ENCODE results near the gene OLFM1.

OLFM1 gene

DNA sequence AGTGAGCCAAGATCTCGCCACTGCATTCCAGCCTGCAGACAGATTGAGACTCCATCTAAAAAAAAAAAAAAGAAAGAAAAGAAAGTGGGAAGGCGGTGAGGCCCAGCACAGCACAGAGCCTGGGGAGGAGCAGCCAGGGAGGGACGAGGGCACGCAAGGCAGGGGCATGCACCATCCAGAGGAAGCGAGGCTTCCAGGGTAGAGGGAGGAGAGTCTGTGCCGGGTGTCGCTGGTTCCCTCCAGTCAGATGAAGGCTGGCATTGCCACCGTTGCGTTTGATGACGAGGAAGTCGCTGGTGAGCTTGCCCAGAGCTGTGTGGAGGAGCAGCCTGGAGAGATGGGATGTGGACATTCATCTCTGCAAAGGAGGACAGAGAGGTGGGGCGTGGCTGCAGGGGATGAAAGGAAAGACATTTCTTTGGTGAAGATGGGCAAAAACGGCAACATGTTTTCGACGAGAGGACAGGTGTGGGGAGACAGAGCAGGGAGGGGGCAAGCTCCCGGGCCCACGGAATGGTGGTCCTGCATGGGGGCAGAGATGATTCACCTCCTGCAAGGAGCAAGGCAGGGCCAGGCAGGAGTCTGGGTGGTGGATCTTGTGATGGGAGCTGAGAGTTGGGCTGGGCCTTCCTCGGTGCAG is 18.6 kb upstream of the OLFM1 start:
- TF ChIP-seq ZNF274 (IDR thresholded peaks at IDR 0.05; ENCODE audit: low read depth, low read length) (no peak), SUZ12 (IDR thresholded peaks at IDR 0.05; ENCODE audit: extremely low read depth, insufficient read depth, insufficient read length) (no peak), YY1 (IDR thresholded peaks at IDR 0.05; ENCODE audit: insufficient read depth, insufficient read length) (no peak)
- Histone ChIP-seq H3K4me1 (ENCODE audit: insufficient read depth, insufficient read length) (peaks cover 15% of the 10 kb centered on the region), H3K36me3 (ENCODE audit: insufficient read depth, insufficient read length, low read length) (no peaks in the 10 kb centered on the region), H3K27me3 (ENCODE audit: insufficient read depth, insufficient read length) (no peaks in the 10 kb centered on the region), H3K9ac (ENCODE audit: insufficient read length, low read depth) (no peak overlapping the region), H3K4me3 (ENCODE audit: insufficient read length, low read depth) (no peak overlapping the region), H3K9me3 (ENCODE audit: insufficient read depth, low read length) (peaks cover 19% of the 10 kb centered on the region)
- no peak for DNase-seq (ENCODE audit: low read depth, low spot score)

DNA sequence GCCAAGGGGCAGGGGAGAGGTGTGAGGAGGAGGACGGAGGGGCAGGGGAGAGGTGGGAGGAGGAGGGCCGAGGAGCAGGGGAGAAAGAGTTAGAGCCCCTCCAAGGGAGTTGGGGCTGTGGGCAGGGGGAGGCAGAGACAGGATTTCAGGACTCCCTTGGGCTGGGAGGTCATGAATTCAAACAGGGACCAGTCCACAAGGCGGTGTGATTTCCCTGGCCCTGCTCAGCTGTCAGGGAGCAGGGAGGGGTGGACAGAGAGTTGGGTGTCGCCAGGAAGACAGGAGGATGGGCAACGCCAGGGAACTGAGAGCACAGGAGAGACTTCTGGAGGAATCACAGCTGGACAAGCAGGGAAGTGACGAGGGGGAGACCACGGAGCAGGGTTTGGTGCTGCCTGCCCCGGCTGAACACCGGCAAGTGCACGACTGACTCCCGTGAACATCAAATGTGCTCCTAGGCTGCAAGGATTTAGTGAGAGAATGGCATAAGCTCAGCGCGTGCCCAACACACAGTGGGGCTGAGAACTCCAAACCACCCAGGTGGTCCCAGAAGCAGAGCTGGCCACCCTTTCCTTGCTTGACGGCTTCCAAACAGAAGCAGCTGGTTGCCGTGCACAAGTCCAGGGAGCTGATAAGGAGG is 17.8 kb upstream of the OLFM1 start:
- Histone ChIP-seq H3K36me3 (ENCODE audit: insufficient read depth, insufficient read length, low read length) (no peaks in the 10 kb centered on the region), H3K9ac (ENCODE audit: insufficient read length, low read depth) (no peak overlapping the region), H3K27me3 (ENCODE audit: insufficient read depth, insufficient read length) (peaks cover 4% of the 10 kb centered on the region), H3K4me3 (ENCODE audit: insufficient read length, low read depth) (no peak overlapping the region), H3K4me1 (ENCODE audit: insufficient read depth, insufficient read length) (peaks cover 15% of the 10 kb centered on the region), H3K9me3 (ENCODE audit: insufficient read depth, low read length) (peaks cover 11% of the 10 kb centered on the region)
- DNase-seq (ENCODE audit: low read depth, low spot score): no peak
- TF ChIP-seq ZNF274 (IDR thresholded peaks at IDR 0.05; ENCODE audit: low read depth, low read length) (no peak), SUZ12 (IDR thresholded peaks at IDR 0.05; ENCODE audit: extremely low read depth, insufficient read depth, insufficient read length) (no peak), YY1 (IDR thresholded peaks at IDR 0.05; ENCODE audit: insufficient read depth, insufficient read length) (no peak)

DNA sequence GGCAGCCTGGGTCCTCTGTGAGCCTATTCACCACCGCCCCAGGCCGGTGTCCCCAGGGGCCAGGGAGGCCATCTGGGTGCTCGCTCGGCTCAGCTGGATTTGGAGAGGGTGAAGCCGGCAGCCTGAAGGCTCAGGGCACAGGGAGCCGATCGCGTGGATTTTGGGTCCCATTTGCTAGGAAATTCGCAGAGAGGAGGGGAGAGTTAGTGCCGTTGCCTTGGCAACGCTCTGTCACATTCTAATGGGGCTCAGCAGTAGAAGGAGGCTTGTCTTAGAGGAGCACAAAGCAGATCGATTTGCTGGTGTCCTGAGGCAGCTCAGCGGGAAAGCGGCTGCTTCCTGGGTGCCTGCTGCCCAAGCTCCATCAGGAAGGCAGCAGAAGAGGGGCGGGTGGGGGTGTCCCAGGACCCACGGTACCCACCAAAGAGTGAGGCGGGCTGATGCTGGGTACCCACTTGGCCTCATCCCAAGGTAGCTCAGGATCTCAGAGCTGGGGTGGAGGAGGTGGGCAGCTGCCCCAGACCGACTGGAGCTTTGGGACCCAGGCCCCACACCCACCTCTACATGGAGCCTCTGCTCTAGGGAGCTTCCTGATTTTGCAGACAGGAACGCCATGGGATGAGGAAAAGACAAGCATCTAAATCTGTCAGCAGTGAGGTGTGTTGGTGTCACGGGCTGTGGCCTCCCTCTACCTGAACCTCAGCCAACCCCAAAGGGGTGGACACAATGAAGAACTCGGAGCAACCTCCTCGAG is 17.1 kb upstream of the OLFM1 start:
- no peak for DNase-seq (ENCODE audit: low read depth, low spot score)
- peaks cover 17% of the 10 kb centered on the region for H3K4me1 ChIP-seq (ENCODE audit: insufficient read depth, insufficient read length)
- H3K4me3 ChIP-seq (ENCODE audit: insufficient read length, low read depth): no peak overlapping the region
- no peak overlapping the region for H3K9ac ChIP-seq (ENCODE audit: insufficient read length, low read depth)
- H3K36me3 ChIP-seq (ENCODE audit: insufficient read depth, insufficient read length, low read length): no peaks in the 10 kb centered on the region
- TF ChIP-seq YY1 (IDR thresholded peaks at IDR 0.05; ENCODE audit: insufficient read depth, insufficient read length) (no peak), SUZ12 (IDR thresholded peaks at IDR 0.05; ENCODE audit: extremely low read depth, insufficient read depth, insufficient read length) (no peak), ZNF274 (IDR thresholded peaks at IDR 0.05; ENCODE audit: low read depth, low read length) (no peak)
- H3K9me3 ChIP-seq (ENCODE audit: insufficient read depth, low read length): peaks cover 4% of the 10 kb centered on the region; the same call in 1 of the 2 replicates
- H3K27me3 ChIP-seq (ENCODE audit: insufficient read depth, insufficient read length): peaks cover 5% of the 10 kb centered on the region

DNA sequence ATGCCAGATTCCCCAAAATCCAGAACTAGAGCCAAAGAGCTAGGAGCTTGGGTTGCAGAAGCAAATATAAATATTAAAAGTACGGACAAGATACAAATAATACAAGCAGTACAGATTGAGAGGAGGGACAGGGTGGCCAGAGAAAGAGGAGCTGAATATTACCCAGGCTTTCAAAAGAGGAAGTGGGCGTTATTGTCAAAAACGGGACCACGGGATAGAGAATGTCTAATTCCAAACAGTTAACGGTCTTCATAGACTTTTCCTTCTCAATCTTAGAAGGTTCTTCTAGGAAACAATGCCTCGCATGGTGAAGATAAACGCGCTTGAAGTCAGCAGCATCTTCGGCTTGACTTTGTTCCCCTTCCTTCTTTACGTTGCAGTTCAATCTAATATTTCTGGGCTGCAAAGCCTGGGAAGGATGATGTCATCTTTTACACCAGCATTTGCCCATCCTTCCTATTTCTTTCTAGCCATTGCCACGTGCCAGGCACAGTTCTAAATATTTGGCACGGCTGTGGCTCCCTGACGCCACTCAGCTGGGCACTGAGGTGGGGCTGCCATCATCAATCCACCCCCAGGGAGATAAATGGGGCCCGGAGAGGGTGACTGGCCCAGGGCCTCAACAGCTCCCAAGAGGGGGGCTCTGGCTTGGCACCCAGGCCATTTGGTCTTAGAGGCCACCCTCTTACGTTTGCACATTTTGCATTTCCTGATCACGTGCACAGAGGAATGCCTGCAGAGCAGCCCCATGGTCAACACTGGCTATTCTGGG is 16.3 kb upstream of the OLFM1 start:
- Histone ChIP-seq H3K27me3 (ENCODE audit: insufficient read depth, insufficient read length) (peaks cover 8% of the 10 kb centered on the region), H3K4me1 (ENCODE audit: insufficient read depth, insufficient read length) (peaks cover 17% of the 10 kb centered on the region), H3K9ac (ENCODE audit: insufficient read length, low read depth) (no peak overlapping the region), H3K9me3 (ENCODE audit: insufficient read depth, low read length) (no peaks in the 10 kb centered on the region), H3K36me3 (ENCODE audit: insufficient read depth, insufficient read length, low read length) (no peaks in the 10 kb centered on the region), H3K4me3 (ENCODE audit: insufficient read length, low read depth) (no peak overlapping the region)
- no peak for DNase-seq (ENCODE audit: low read depth, low spot score)
- TF ChIP-seq SUZ12 (IDR thresholded peaks at IDR 0.05; ENCODE audit: extremely low read depth, insufficient read depth, insufficient read length) (no peak), YY1 (IDR thresholded peaks at IDR 0.05; ENCODE audit: insufficient read depth, insufficient read length) (no peak), ZNF274 (IDR thresholded peaks at IDR 0.05; ENCODE audit: low read depth, low read length) (no peak)

DNA sequence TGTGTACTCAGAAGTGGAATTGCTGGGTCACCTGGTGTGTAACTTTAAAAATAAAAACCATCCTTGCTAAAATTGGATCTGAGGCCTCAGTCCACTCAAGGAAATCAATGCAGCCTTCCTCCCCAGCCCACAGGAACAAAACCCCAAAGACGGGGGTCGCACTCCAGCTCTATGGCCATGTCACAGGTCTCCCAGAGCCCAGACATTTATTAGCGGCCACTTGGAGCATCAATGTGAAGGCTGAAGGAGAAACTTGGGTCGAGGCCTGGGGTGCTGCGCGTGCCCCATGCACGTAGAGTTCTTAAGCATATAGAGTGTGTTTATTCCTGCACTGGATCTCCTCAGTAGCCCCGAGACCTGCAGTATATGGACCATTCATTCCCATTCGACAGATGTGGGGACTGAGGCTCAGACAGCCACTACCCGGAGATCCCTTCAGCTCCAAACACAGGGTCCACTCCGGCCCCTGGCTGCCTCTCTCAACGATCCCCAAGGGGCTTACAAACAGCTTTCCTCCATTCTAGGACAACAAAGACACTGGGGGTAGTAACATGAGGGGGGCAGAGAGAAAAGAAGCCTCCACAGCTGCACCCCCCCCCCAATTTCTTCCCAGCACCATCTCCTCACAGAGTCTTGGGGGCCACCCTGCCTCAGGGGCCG is 14.3 kb upstream of the OLFM1 start:
- Histone ChIP-seq H3K9me3 (ENCODE audit: insufficient read depth, low read length) (no peaks in the 10 kb centered on the region), H3K4me3 (ENCODE audit: insufficient read length, low read depth) (no peak overlapping the region), H3K27me3 (ENCODE audit: insufficient read depth, insufficient read length) (peaks cover 24% of the 10 kb centered on the region), H3K36me3 (ENCODE audit: insufficient read depth, insufficient read length, low read length) (no peaks in the 10 kb centered on the region), H3K4me1 (ENCODE audit: insufficient read depth, insufficient read length) (peaks cover 12% of the 10 kb centered on the region), H3K9ac (ENCODE audit: insufficient read length, low read depth) (no peak overlapping the region)
- no peak for DNase-seq (ENCODE audit: low read depth, low spot score)
- TF ChIP-seq SUZ12 (IDR thresholded peaks at IDR 0.05; ENCODE audit: extremely low read depth, insufficient read depth, insufficient read length) (no peak), ZNF274 (IDR thresholded peaks at IDR 0.05; ENCODE audit: low read depth, low read length) (no peak), YY1 (IDR thresholded peaks at IDR 0.05; ENCODE audit: insufficient read depth, insufficient read length) (no peak)

DNA sequence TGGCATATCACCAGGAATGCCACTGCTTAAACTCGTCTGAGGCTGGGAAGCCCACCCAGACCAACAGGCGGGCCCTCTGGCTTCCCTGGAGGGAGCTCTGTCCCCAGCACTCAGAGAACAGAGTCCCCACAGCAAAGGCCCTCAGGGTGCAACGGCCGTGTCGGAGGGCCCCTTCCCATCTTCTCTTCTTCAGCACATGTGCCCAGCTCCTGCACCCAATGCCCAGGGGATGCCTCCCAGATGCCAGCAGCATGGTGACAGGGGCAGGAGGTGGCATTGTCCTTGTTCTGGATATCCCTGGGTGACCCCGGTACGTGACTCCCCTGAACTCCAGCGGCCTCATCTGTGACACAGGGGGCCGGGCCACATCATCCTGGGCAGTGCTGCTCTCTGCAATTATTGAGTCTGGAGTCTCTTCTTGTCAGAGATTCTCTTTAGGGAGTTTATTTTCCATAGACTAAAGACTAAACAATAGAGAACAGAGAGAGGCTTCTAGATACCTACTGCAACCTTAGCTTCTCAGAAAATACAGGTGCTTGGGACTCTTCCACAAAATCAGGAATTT is 13.6 kb upstream of the OLFM1 start:
- peaks cover 24% of the 10 kb centered on the region for H3K27me3 ChIP-seq (ENCODE audit: insufficient read depth, insufficient read length)
- H3K9me3 ChIP-seq (ENCODE audit: insufficient read depth, low read length): no peaks in the 10 kb centered on the region
- TF ChIP-seq SUZ12 (IDR thresholded peaks at IDR 0.05; ENCODE audit: extremely low read depth, insufficient read depth, insufficient read length) (no peak), YY1 (IDR thresholded peaks at IDR 0.05; ENCODE audit: insufficient read depth, insufficient read length) (no peak), ZNF274 (IDR thresholded peaks at IDR 0.05; ENCODE audit: low read depth, low read length) (no peak)
- peaks cover 11% of the 10 kb centered on the region for H3K4me1 ChIP-seq (ENCODE audit: insufficient read depth, insufficient read length)
- no peaks in the 10 kb centered on the region for H3K36me3 ChIP-seq (ENCODE audit: insufficient read depth, insufficient read length, low read length)
- H3K4me3 ChIP-seq (ENCODE audit: insufficient read length, low read depth): no peak overlapping the region
- no peak for DNase-seq (ENCODE audit: low read depth, low spot score)
- no peak overlapping the region for H3K9ac ChIP-seq (ENCODE audit: insufficient read length, low read depth)

Measured in NT2/D1 (cell line).